GM12878 (cell line): ENCODE results near the gene CACUL1. TPM values are rescaled to one million over a fixed set of nuclear protein-coding genes. Genes with fewer than 3 reads are reported as not detected.
A peak's percentile ranks its signal among the peaks of the same experiment; 100 is the strongest.

Source experiments
- ATAC-seq: fragments of 200-7000 bp; cut with Tn5 transposase; 3 replicates; pipeline ENCODE4 v1.9.1; 2020; ENCODE audit warnings: mild to moderate bottlenecking, moderate library complexity
- BruUV-seq: library from RNA; stranded (reverse); fragments of 400-500 nt; replicated peaks from 2 replicates; lab custom pipeline; 2021; lab: Mats Ljungman, UMichigan
- CTCF ChIA-PET: fragments of 300-600 bp; sonication (Branson Sonifier 250); formaldehyde crosslinking; extraction: SDS; loops from one replicate; lab custom pipeline; 2021; ENCODE audit warnings: inconsistent platforms; lab: Yijun Ruan, JAX
- POLR2A ChIA-PET: fragments of 350-600 bp; formaldehyde crosslinking; extraction: SDS; loops from one replicate; lab custom pipeline; 2021; ENCODE audit warnings: inconsistent platforms; lab: Charles Lee
- RAD21 ChIA-PET: fragments of 300-600 bp; sonication (Branson Sonifier 250); formaldehyde crosslinking; loops from one replicate; lab custom pipeline; 2023; ENCODE audit warnings: antibody characterized with exemption; ENCODE audit not compliant: unreplicated experiment; lab: Charles Lee
- SMC1A ChIA-PET: fragments of 300-600 bp; sonication (Branson Sonifier 250); formaldehyde crosslinking; loops from one replicate; lab custom pipeline; 2023; ENCODE audit not compliant: unreplicated experiment, uncharacterized antibody; lab: Charles Lee
- DNase-seq: peaks from one replicate; pipeline ENCODE4 v3.0.0-alpha.2; 2011; ENCODE audit warnings: low read depth, low spot score
- FAIRE-seq: peaks from 3 replicates; lab custom pipeline; 2011; peaks lifted over from hg19 to GRCh38; lab: Jason Lieb, UNC
- H2AFZ ChIP-seq: 2 replicates; pipeline ENCODE4 v1.6.0; 2011; ENCODE audit warnings: low read depth, low read length, control low read depth; ENCODE audit not compliant: control insufficient read depth
- H3K27ac ChIP-seq: 2 replicates; pipeline ENCODE4 v1.5.1; 2011; ENCODE audit warnings: control low read depth; ENCODE audit not compliant: control insufficient read depth, insufficient read depth
- H3K27me3 ChIP-seq, 2 experiments: replicated peaks in 1 of 2; 2 replicates each; pipeline versions ENCODE4 v1.6.0 to v1.6.1; 2011; ENCODE audit warnings: low read length in 1 of 2; ENCODE audit not compliant: control insufficient read depth in 2 of 2, insufficient read depth in 2 of 2
- H3K36me3 ChIP-seq, 2 experiments: 2 replicates each; pipeline ENCODE4 v1.5.1; 2011; ENCODE audit warnings: low read length in 1 of 2; ENCODE audit not compliant: control insufficient read depth in 2 of 2, insufficient read depth in 2 of 2
- H3K4me1 ChIP-seq: 2 replicates; pipeline ENCODE4 v1.6.1; 2011; ENCODE audit warnings: mild to moderate bottlenecking, low read length, moderate library complexity, mixed read lengths; ENCODE audit not compliant: control insufficient read depth, insufficient read depth
- H3K4me2 ChIP-seq: 2 replicates; pipeline ENCODE4 v1.6.0; 2011; ENCODE audit warnings: control low read depth; ENCODE audit not compliant: control insufficient read depth, insufficient read depth
- H3K4me3 ChIP-seq: fragments of 200-600 bp; sonication (generic); 2 replicates; pipeline ENCODE4 v1.5.1; 2016
- H3K79me2 ChIP-seq: 2 replicates; pipeline ENCODE4 v1.6.0; 2011; ENCODE audit warnings: low read length; ENCODE audit not compliant: control insufficient read depth, insufficient read depth
- H3K9ac ChIP-seq: 2 replicates; pipeline ENCODE4 v1.8.0; 2011; ENCODE audit warnings: low read length, control low read depth, mixed read lengths; ENCODE audit not compliant: control insufficient read depth, insufficient read depth
- H3K9me3 ChIP-seq: replicated peaks from 3 replicates; pipeline ENCODE4 v1.5.1; 2011; ENCODE audit warnings: mild to moderate bottlenecking, low read length; ENCODE audit not compliant: control insufficient read depth, insufficient read depth
- H4K20me1 ChIP-seq: 2 replicates; pipeline ENCODE4 v1.6.0; 2011; ENCODE audit not compliant: control insufficient read depth, insufficient read depth
- ASH2L ChIP-seq: fragments of 300-600, 200-600 bp; sonication (generic); IDR thresholded peaks from 2 replicates; pipeline ENCODE4 v1.6.1; 2017; ENCODE audit warnings: low read depth, mild to moderate bottlenecking, borderline replicate concordance
- ATF7 ChIP-seq: fragments of 450-650 bp; IDR thresholded peaks from 2 replicates; pipeline ENCODE4 v1.6.1; 2016; ENCODE audit warnings: low read depth, mild to moderate bottlenecking
- CHD2 ChIP-seq: IDR thresholded peaks from 2 replicates; pipeline ENCODE4 v1.6.1; 2011; ENCODE audit warnings: low read depth, low read length, improper control_type of control experiment, borderline replicate concordance
- EED ChIP-seq: sonication (generic); IDR thresholded peaks from 2 replicates; pipeline ENCODE4 v1.6.1; 2016; ENCODE audit warnings: antibody characterized with exemption, low read depth
- HDAC2 ChIP-seq: fragments of 200-600 bp; sonication (generic); IDR thresholded peaks from 2 replicates; pipeline ENCODE4 v1.6.1; 2017
- IRF5 ChIP-seq: fragments of 450-650 bp; IDR thresholded peaks from 2 replicates; pipeline ENCODE4 v1.6.1; 2017; ENCODE audit warnings: borderline replicate concordance
- MTA2 ChIP-seq: fragments of 450-650 bp; IDR thresholded peaks from 2 replicates; pipeline ENCODE4 v1.6.1; 2016; ENCODE audit warnings: low read depth, mild to moderate bottlenecking, moderate library complexity
- NFXL1 ChIP-seq: fragments of 450-650 bp; IDR thresholded peaks from 2 replicates; pipeline ENCODE4 v1.6.1; 2017; ENCODE audit warnings: antibody characterized with exemption, mild to moderate bottlenecking, borderline replicate concordance
- PKNOX1 ChIP-seq: fragments of 450-650 bp; IDR thresholded peaks from 2 replicates; pipeline ENCODE4 v1.6.1; 2016; ENCODE audit warnings: mild to moderate bottlenecking
- SMC3 ChIP-seq: IDR thresholded peaks from 2 replicates; pipeline ENCODE4 v1.6.1; 2011; ENCODE audit warnings: low read length, improper control_type of control experiment, borderline replicate concordance
- STAT1 ChIP-seq: fragments of 450-650 bp; conservative IDR thresholded peaks from 2 replicates; pipeline ENCODE4 v1.6.1; 2014; ENCODE audit warnings: antibody characterized with exemption, mild to moderate bottlenecking
- USF2 ChIP-seq: IDR thresholded peaks from 2 replicates; pipeline ENCODE4 v1.6.1; 2011; ENCODE audit warnings: low read depth, low read length, improper control_type of control experiment, borderline replicate concordance
- YBX1 ChIP-seq: fragments of 450-650 bp; IDR thresholded peaks from 2 replicates; pipeline ENCODE4 v1.6.1; 2016; ENCODE audit warnings: antibody characterized with exemption
- YY1 ChIP-seq: IDR thresholded peaks from 2 replicates; pipeline ENCODE4 v1.6.1; 2011; ENCODE audit warnings: low read depth, mild to moderate bottlenecking, low read length
- ZNF217 ChIP-seq: fragments of 450-650 bp; IDR thresholded peaks from 2 replicates; pipeline ENCODE4 v1.6.1; 2017; ENCODE audit warnings: antibody characterized with exemption, mild to moderate bottlenecking
- ZNF687 ChIP-seq: fragments of 450-650 bp; IDR thresholded peaks from 2 replicates; pipeline ENCODE4 v1.6.1; 2017; ENCODE audit warnings: mild to moderate bottlenecking, moderate library complexity
- WGBS: methylation state at CpG from one replicate; pipeline ENCODE4 v1.1.6; 2016; ENCODE audit warnings: low lambda C conversion rate; ENCODE audit not compliant: insufficient replicate concordance, insufficient coverage; ENCODE audit errors: missing lambda C conversion rate; 5-methylcytosine and 5-hydroxymethylcytosine counted together
- in situ Hi-C: fragments of 300-500 bp; cut with MboI; formaldehyde crosslinking; loops from 9 replicates; pipeline ENCODE4 v1.14.3; 2018; ENCODE audit warnings: mixed read lengths
- intact Hi-C: fragments of 100-400 bp; cut with micrococcal nuclease; formaldehyde crosslinking; loops from one replicate; pipeline ENCODE4 v1.14.2; 2022; ENCODE audit not compliant: unreplicated experiment
- polyA plus RNA-seq, 11 experiments: library from polyadenylated mRNA; depleted of rRNA in 4 of 11; unstranded in 6 of 11; stranded (reverse) in 5 of 11; fragments of >200 nt; fragmentation: Nextera tagmentation in 4 of 11; fragmentation: Illumina TruSeq in 1 of 11; extraction: Ambion mirVana in 4 of 11; extraction: Trizol in 1 of 11; gene quantifications; 1 replicate in 1 of 11; 2 replicates in 10 of 11; pipeline versions ENCODE4 v1.2.1 to v1.2.3, GENCODE V29; 2011 to 2016; ENCODE audit warnings: inconsistent platforms in 2 of 11, missing spikeins in 2 of 11, low read depth in 1 of 11
- total RNA-seq, 4 experiments: library from RNA; depleted of rRNA in 3 of 4; stranded (reverse); fragments of >200 nt in 3 of 4; fragmentation: Illumina TruSeq in 1 of 4; extraction: Trizol in 1 of 4; gene quantifications; 2 replicates each; pipeline versions ENCODE4 v1.2.1 to v1.2.3, GENCODE V29; 2013 to 2021

CACUL1 gene
- total and polyA plus RNA-seq, 10 of the 15 experiments (the other 5 are each of a cell fraction or from before 2014, with no cell fraction given) = 7.4 to 23.2 (median 13.0) TPM

- peak; percentile 25; the same call in 2 of the 3 replicates for ATAC-seq
- Histone ChIP-seq H3K27me3 (no peaks in the 10 kb centered on the region), H3K4me1 (no peaks in the 10 kb centered on the region), H2AFZ (no peak overlapping the region), H4K20me1 (no peaks in the 10 kb centered on the region; the same call in 1 of the 2 replicates), H3K36me3 (no peaks in the 10 kb centered on the region), H3K4me2 (no peak overlapping the region), H3K79me2 (no peaks in the 10 kb centered on the region)
- ChIA-PET RAD21 (interaction anchor here (0.8 kb wide), 1 partner anchor 87 kb away, joined by 3 read pairs; the partner anchor contains the start of gene CACUL1), POLR2A (interaction anchor here (0.5 kb wide), 1 partner anchor 474 kb away, joined by 4 read pairs; no protein-coding TSS in a partner anchor)
- WGBS = 59% methylated on average over 9 of the region's 9 CpGs
- in situ Hi-C loops = no loop called here
- DNase-seq = no peak
- TF ChIP-seq PKNOX1 (no peak), CHD2 (no peak), IRF5 (no peak), EED (no peak), ATF7 (no peak), YY1 (no peak), USF2 (no peak), NFXL1 (no peak), ZNF687 (no peak), SMC3 (no peak), STAT1 (no peak), ZNF217 (no peak), MTA2 (no peak), HDAC2 (no peak), ASH2L (no peak), YBX1 (no peak)
- TF ChIP-seq, all 136 proteins: peak for 0
- ChIA-PET SMC1A (interaction anchor here (1.4 kb wide), 1 partner anchor 11 kb away, joined by 4 read pairs; no protein-coding TSS in a partner anchor), CTCF (interaction anchor here (0.6 kb wide), 1 partner anchor 211 kb away, joined by 3 read pairs; no protein-coding TSS in a partner anchor)
- H3K4me3 ChIP-seq = no peak overlapping the region
- H3K9me3 ChIP-seq = no peaks in the 10 kb centered on the region
- no peak for FAIRE-seq
- H3K27ac ChIP-seq = no peak overlapping the region
- intact Hi-C loops = no loop called here
- no TSS peak for BruUV-seq
- no peak overlapping the region for H3K9ac ChIP-seq
Measured at GRCh38 chr10:118668228-118668952, 86.4 kb downstream of the CACUL1 start.
